GM21737 (cell line): Measurements from ENCODE around the gene FABP7.

Experiments
- ATAC-seq: cut with Tn5 transposase; IDR thresholded peaks from one replicate; pipeline ENCODE4 v1.9.1; 2021; ENCODE audit warnings: mild to moderate bottlenecking, moderate library complexity; ENCODE audit not compliant: unreplicated experiment

The FABP7 gene

DNA sequence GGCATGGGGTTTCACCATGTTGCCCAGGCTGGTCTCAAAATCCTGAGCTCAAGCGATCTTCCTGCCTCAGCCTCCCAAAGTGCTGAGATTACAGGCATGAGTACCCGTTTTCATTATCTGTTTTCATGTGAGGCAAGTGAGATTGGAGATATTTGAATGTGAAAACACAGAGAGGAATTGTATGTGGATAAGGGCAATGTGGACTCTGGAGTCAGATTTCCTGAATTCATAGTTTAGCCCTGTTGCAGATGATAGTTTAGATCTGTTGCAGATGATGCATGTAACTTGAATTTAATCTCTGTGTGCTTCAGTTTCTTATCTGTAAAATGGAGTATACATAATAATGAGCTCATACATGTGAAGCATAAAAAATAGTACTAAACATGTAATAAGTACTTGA lies 13.2 kb downstream of the FABP7 start:
- no peak for ATAC-seq

DNA sequence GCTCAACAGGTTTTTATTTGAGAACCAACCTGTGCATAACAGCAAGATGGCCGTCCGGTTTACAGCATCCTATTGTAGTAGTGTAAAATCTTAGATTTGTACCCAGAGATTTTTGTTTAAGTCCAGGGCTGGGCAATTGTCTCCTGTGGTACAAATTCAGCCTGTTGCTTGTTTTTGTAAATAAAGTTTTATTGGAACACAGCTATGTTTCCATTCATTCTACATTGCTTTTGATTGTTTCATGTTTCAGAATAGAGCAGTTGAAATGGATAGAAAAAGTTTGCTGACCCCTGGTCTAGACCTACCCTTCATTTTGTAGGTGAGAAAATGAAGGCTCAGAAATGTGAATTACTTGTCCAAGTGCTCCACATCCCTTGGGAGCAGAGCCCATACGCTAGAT lies 18.0 kb downstream of the FABP7 start:
- ATAC-seq = no peak

DNA sequence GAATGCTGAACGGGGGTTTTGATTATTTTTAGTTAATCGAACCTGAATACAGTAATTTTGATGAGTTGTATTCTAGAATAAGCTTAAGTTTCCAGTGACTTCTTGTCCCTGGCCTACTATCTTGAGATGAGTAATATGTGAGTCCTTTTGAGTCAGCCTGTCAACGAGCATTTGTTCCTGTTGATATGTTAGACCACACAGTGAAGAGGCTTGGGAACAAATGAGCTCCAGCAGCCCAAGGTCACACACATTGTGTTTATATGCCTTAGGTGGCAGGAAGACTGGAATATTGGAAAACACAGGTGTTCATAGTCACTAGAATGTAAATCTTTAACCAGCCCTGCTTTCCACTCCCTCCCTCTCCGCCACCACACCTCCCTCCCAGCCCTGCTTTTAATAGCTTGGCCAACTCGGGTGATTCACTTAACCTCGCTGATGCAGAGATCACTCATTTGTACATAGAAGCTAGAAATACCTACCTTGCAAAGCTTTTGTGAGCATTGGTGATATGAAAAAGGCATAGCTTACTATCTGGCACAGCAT lies 18.7 kb downstream of the FABP7 start:
- no peak for ATAC-seq

DNA sequence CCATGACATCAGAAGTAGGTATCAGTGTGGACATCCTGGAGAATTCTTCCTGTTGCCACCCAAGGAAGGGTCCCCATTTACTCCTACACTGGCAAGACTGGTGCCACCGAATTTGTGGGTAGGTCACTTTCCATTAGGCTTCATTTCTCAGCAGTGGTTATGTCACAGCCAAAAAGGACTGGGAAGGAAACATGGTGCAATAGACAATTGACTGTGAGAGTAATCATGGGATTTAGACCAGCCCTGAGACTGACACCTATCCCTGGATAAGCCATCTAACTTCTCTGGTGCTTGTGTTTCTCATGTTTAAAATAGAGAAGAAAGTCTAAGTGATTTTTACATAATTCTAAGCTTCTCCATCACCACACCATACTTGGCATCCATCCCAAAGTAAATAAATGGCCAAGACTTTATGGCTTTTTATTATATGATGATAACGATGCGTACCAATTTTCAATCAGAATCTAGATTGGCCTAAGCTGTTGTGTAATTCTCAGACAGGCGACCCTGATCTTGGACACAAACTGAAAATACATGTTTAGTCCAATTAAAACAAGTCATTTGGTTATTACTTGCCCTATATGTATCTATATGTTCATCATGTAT lies 19.7 kb downstream of the FABP7 start:
- no peak for ATAC-seq

DNA sequence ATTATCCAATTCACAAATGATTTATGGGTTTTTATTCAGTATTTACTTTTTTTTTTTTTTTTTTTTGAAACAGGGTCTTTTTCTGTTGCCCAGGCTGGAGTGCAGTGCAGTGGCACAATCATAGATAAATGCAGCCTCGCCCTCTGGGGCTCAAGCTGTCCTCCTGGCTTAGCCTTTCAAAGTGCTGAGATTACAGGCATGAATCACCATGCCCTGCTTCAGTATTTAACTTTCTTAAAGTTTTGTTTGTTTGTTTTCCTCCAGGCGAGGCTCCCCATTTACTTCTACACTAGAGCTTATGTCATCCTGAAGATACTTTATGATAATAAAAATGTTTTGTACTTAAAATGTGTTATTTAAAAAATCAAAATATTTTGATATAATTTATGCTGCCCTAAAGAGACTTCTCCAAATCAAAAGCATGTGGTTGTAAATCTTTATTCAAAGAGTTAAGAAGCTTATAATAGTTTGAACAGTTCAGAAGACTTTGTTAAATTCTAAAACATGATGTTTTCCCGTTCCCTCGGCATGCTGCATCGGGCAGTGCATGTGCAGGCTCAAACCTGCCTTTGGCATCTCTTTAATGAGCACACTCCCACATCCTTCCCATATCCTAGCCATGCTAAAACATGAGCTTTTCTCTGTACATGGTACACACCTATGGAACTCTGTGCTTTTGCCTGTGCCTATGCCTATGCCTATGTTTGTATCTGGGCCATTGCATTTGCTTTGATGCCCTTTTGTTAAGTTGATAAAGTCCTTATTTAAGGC lies 20.6 kb downstream of the FABP7 start:
- no peak for ATAC-seq

DNA sequence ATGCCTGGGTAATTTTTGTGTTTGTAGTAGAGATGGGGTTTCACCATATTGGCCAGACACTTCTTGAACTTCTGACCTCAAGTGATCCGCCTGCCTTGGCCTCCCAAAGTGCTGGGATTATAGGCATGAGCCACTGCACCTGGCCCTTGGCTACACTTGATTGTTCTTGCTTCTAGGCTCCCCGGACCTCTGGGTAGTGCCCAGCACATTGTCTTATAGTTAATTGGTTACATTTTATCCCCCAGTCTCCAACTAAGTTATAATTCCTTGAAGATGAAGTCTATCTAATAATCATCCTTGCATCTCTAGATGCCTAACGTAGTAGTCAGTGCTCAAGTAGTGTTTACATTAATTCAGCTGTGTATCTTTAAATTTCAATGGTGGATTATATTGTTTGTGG lies 21.4 kb downstream of the FABP7 start:
- ATAC-seq = no peak

DNA sequence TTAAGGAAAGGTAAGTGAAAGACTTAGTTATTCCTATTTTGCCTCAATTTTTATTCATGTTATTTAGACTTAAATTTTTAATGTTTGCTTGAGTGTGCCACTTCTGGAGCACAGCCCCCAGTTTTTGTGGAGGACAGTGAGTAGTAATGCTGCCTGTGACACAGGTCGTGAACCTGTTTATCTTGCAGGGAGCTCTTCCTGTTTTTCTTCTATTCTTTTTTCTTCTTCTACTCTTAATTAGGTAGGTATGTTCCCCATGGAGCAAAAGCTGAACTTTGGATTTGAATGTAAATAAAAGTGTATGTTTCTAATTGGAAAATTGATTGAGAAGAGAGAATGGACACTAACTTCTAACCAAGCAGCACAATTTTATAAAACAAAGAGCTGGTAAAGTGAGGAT lies 21.9 kb downstream of the FABP7 start:
- no peak for ATAC-seq

DNA sequence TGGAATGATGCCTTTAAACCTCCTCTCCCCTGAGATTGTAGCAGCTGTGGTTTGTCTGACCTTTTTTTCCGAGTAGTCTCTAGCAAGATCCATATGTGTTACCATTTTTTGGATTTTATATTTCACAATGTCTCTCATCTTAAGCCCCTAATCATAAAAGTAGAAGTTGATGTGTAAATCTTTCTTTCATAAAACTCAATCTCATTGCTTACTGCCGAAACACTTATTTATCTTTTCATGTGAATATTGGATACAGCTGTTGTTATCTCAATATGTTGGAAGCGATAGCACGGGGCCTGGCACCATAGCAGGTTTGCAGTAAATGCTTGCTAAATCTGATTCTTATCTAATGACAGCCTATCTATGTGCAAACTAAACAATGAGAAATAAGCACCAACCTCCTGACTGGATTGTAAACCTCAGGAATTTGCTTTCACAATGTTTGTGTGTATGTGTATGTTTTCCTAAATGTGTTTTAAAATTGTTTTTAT lies 23.7 kb downstream of the FABP7 start:
- no peak for ATAC-seq

DNA sequence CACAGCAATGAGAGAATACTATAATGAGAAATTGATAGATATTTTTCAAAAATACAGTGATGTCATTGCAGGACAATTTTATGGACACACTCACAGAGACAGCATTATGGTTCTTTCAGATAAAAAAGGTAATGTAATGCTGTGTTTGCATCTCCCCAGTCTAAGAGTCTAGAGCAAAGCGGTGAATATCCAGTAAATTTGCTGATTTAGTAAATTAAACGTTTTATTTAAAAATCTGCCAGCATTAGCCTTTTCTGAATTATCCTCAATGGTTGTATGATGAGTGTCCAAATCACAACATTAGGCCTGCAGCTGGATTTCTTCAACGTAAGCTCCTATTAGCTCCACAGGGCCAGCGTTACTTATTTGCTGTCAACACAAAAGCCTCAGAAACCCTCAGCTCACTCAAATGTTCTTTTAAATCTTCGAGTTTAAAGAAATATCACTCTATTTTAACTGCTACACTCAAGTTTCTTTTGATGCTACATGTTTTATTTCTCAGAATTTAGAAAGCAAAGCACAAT lies 25.5 kb downstream of the FABP7 start:
- ATAC-seq = no peak

DNA sequence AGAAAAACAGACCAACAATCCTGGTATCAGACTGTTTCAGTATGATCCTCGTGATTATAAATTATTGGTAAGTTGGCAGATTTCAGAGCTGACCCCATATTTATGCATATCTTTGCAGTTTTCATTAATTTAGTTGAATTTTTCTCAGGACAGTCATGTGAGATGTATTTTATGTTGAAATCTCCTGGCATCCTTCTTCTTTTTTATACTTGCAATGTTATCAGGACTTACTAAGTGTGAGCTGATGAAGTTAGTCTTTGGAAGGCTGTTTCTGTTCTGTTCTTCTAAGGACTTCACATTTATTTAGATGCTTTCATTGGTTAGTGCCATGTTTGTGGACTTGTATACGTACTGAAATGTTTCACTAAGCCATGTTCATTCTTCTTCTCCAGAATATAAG lies 26.8 kb downstream of the FABP7 start:
- no peak for ATAC-seq

DNA sequence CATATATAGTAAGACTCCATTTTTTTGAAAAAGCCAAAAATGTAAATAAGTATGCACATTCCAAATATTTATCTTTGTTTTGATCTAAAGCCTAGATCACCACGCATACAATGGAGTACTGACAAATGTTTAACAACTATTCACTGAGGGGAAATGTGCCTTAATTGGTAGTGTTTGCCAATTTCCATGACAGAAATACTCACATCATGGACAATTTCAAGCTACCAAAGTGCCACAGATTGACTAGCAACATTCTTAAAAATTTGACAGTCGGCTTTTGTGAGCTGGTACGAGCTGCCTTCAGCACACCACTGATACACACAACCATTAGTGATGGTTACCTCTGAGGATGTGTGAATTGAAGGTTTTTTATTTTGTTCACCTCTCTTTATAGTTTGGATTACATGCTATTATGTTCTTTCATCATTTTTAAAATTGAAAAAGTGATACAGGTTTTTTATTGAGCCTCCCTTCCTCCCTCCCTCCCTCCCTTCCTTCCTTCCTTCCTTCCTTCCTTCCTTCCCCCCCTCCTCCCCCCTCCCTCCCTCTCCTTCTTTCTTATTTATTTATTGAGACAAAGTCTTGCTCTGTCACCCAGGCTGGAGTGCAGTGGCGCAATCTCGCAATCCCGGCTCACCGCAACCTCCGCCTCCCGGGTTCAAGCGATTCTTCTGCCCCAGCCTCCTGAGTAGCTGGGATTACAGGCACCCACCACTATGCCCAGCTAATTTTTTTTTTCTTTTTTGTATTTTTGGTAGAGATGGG lies 28.8 kb downstream of the FABP7 start:
- no peak for ATAC-seq

DNA sequence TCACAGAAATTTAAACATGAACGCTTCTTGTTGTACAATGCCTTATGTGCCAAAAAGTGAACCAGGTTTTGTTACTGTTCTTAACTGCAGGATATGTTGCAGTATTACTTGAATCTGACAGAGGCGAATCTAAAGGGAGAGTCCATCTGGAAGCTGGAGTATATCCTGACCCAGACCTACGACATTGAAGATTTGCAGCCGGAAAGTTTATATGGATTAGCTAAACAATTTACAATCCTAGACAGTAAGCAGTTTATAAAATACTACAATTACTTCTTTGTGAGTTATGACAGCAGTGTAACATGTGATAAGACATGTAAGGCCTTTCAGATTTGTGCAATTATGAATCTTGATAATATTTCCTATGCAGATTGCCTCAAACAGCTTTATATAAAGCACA lies 29.5 kb downstream of the FABP7 start:
- ATAC-seq = no peak

DNA sequence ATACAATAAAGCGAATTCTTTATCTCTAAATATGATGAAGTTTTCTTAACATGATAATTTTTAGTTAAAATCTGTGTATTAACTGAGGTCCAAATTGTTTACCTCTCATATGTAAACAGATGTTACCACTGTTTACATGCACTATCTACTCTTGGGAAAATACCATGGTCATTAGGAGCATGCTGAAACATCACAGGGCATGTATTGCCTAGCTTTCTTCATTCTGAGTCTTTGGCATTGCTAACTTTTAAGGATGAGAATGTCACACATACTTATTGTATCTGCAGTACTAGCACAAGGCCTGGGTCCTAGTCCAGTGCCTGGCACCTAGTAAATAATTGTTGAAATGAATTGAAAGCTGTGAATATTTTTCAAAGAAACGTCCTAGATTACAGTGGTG lies 30.2 kb downstream of the FABP7 start:
- no peak for ATAC-seq

DNA sequence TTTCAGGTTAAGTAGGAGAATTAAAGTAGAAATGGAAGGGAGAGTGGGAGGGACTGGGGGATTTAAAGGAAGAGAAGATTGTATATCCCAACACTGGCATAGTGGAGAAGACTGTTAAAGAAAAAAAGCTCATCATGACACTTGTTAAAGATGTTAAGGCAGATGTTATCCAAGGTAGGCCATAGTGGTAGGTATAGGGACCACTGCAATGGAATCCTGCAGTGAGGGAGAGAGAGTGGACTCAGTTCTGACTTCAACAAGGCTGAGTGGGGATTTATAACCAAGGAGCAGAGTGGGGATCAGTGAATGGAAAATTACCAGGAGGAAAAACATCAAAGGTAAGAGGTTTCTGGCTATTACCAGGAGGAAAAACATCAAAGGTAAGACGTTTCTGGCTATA lies 30.7 kb downstream of the FABP7 start:
- ATAC-seq = no peak

DNA sequence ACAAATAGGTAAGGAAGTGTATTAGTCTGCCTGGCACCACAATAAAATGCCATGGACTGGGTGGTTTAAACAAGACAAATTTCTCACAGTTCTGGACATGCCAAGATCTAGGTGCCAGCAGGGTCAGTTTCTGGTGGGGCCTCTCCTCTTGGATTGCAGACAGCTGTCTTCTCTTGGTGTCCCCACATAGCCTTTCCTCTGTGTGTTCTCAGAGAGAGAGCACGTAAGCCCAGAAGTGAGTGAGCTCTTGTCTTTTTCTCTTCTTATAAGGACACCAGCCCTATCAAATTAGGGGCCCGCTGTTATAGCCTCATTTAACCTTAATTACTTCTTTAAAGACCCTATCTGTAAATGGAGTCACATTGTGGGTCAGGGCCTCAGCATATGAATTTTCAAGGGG lies 37.8 kb downstream of the FABP7 start:
- no peak for ATAC-seq

DNA sequence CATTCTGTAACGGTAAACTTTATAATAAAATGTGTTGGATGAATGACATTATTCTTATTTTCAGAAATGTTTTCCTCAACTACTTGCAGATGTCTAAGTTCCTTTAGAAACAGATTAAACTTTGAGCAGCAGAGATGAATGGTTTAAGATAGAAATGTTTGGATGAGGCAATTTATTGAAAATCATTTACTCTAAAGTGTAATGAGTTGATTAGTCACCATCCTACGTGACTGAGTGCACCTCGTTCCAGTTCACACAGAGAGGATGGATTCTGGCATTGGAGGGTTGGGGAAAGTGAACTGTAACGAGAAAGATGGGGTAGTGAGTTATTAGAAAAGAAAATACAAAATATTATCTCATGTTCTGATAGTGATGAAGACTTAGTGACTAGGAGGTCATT lies 38.2 kb downstream of the FABP7 start:
- no peak for ATAC-seq

DNA sequence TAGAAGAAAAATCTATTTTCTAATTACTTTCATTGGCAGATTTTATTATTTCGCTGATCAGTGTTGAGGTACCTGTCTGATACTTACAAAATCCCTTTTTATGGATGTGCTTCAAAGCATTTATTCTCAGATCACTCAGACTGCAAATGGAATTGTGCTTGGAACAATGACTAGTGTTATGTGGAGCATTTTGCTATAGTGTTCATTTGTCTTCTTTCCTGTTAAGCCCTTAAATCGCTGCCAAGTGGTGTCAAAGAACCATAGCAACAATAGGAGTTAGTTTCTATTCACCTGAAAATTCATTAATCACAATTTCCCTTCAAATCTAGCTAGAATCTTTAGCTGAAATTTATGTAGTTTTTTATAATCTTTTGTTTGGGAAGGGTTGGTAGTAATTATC lies 39.4 kb downstream of the FABP7 start:
- ATAC-seq = no peak

DNA sequence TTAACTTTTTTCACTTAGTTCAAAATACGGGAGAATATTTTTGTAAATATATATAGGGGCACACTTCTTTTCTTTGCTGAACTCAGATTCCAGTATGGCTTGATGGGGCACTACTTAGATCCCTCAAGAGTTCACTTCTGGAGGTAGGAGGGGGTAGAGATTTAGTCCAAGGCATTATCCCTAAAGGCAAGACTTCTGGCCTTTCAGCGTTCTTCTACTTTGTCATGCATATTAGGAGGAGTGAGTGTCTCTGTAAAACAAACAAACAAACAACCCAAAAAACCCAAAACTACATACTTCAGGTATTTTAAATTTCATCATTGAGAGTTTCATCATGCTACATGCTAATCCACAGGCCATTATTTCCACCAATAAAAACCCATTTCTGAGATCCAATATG lies 41.6 kb downstream of the FABP7 start:
- ATAC-seq = no peak

DNA sequence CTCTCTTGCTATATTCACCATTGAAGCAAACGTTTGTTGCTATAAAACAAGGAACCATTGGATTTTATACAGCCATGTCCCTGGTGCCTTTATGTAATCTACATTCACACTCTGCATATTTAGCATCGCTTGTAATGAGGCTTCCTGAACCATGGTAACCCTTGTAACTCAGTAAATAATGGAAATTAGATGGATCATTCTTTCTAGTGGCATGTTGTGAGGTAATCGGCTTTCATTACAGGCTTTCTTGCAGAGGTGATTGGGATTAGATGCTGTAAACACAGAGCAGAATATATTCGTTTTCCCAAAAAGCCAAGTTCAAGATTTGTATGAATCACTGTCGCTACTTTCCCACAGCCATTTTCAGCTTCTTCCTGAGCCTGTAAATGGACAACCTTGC lies 45.6 kb downstream of the FABP7 start:
- no peak for ATAC-seq

DNA sequence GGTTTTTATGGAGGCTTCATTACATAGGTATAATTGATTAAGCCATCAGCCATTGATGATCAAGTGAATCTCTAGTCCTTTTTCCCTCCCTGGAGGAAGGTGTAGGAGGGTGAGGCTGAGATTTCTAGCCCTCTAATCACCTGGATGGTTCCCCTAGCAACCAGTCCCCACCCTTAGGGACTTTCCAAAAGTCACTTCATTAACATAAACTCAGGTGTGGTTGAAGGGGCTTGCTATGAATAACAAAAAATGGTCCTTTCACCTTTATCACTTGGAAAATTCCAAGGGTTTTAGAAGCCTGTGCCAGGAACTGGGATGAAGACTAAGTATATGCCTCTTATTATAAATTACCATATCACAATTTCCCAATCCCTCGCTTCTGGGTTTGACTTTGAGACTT lies 49.9 kb downstream of the FABP7 start:
- ATAC-seq = no peak

DNA sequence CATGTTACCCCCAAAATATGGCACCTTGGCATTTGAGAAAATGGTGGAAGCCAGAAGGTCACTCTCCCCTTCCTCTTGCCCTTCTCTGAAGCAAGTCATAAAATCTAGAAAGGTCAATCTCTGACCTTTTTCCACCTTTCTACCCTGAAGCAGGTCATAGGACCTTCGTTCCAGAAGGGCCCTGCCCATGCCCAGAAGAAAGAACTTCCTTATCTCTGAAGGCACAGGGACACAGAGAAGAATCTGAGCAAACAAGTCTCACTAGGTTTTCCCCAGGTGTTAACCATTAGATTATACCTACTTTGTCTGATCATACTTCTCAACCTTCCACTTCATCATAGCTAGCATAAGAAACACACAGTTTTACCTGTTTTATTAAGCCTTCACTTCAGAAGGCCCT lies 52.0 kb downstream of the FABP7 start:
- ATAC-seq = no peak

DNA sequence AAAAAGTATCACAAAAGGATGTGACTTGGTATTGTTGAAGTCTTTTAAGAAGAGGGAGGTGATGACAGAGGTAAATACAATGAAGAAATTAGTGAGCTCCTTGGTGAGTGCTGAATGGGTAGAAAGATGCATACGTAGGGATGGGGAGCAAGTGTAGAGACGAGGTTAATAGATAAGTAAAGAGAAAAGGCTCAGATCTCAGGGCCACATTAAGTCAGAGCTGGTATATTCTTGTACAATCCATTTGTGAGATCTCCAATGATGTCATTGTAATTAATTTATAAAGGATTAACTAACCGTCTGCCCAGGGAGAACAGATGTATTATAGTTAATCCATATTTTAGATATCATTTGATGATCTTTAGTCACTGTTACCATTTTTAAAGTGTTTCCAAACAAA lies 52.9 kb downstream of the FABP7 start:
- ATAC-seq = no peak
